Nephron progenitor cell (in vitro differentiated cells): ENCODE measurements around the gene ZNF692.
"Not testable (repeated sequence)": the region's sequence is repeated elsewhere in the genome, so short reads cannot be mapped to it uniquely, and the experiment has no call there.

Experiments used
- DNase-seq: peaks from one replicate; pipeline ENCODE4 v3.0.0; 2021
- H3K27ac Mint-ChIP-seq: 2 replicates; pipeline ENCODE4 v1.8.0; 2021; ENCODE audit warnings: mild to moderate bottlenecking, moderate library complexity, mixed read lengths
- H3K27me3 Mint-ChIP-seq: 2 replicates; pipeline ENCODE4 v1.8.0; 2021; ENCODE audit warnings: mild to moderate bottlenecking, low read depth, mixed read lengths; ENCODE audit not compliant: poor library complexity
- H3K36me3 Mint-ChIP-seq: 2 replicates; pipeline ENCODE4 v1.8.0; 2021; ENCODE audit warnings: low read depth, mixed read lengths
- H3K4me1 Mint-ChIP-seq: 2 replicates; pipeline ENCODE4 v1.8.0; 2021; ENCODE audit warnings: mixed read lengths
- H3K4me3 Mint-ChIP-seq: 2 replicates; pipeline ENCODE4 v1.8.0; 2021; ENCODE audit warnings: mild to moderate bottlenecking, moderate library complexity, mixed read lengths
- H3K9me3 Mint-ChIP-seq: 2 replicates; pipeline ENCODE4 v1.8.0; 2021; ENCODE audit warnings: mild to moderate bottlenecking, moderate library complexity, mixed read lengths
- TF ChIP-seq, protein P1 (sequence below): fragments of 200-600 bp; sonication (generic); IDR thresholded peaks from 2 replicates; pipeline ENCODE4 v1.5.0; 2021; ENCODE audit warnings: antibody characterized with exemption

The ZNF692 gene

DNA sequence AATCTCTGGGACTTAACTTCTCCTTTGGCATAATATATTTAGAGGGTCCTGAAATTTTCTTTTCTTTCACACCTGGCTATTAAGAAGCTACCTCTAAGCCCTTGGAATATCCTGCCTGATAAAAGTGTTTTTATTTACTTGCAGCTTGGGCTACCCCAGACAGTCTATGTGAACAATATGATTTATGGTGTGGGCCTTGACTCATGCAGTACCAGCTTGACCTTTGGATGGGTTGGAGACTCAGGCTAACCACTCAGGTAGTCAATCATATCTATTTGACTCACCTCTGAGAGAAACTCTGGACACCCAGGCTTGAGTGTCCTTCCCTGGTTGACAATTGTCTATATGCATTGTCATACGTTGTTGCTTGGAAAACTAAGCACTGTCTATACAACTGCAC lies 33.7 kb upstream of the ZNF692 start:
- TF ChIP-seq, protein P1, sequence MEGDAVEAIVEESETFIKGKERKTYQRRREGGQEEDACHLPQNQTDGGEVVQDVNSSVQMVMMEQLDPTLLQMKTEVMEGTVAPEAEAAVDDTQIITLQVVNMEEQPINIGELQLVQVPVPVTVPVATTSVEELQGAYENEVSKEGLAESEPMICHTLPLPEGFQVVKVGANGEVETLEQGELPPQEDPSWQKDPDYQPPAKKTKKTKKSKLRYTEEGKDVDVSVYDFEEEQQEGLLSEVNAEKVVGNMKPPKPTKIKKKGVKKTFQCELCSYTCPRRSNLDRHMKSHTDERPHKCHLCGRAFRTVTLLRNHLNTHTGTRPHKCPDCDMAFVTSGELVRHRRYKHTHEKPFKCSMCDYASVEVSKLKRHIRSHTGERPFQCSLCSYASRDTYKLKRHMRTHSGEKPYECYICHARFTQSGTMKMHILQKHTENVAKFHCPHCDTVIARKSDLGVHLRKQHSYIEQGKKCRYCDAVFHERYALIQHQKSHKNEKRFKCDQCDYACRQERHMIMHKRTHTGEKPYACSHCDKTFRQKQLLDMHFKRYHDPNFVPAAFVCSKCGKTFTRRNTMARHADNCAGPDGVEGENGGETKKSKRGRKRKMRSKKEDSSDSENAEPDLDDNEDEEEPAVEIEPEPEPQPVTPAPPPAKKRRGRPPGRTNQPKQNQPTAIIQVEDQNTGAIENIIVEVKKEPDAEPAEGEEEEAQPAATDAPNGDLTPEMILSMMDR: no peak
- Mint-ChIP-seq H3K4me3 (no peak overlapping the region), H3K27ac (no peak overlapping the region), H3K9me3 (no peaks in the 10 kb centered on the region), H3K36me3 (no peaks in the 10 kb centered on the region), H3K27me3 (no peaks in the 10 kb centered on the region), H3K4me1 (peaks cover 29% of the 10 kb centered on the region)
- no peak for DNase-seq

DNA sequence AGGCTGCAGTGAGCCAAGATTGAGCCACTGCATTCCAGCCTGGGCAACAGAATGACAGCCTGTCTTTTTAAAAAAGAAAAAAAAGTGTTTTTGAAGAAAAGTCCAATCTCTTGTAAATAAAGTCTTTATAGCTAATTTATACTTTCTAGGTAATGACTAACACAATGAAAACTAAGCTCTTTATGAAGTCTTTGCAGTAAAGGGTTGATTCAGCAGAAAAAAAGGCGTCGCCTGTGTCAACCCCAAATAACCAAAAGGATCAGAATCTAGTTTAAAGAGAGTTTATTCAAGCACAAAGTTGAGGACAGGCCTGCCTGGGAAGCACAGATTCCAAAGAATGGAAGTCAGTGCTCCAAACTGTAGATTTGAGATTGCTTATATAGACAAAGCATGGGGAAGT lies 32.9 kb upstream of the ZNF692 start:
- Mint-ChIP-seq H3K27ac (no peak overlapping the region), H3K36me3 (no peaks in the 10 kb centered on the region), H3K4me1 (peaks cover 25% of the 10 kb centered on the region), H3K4me3 (no peak overlapping the region), H3K27me3 (no peaks in the 10 kb centered on the region), H3K9me3 (no peaks in the 10 kb centered on the region)
- DNase-seq: no peak
- TF ChIP-seq, protein P1: no peak

DNA sequence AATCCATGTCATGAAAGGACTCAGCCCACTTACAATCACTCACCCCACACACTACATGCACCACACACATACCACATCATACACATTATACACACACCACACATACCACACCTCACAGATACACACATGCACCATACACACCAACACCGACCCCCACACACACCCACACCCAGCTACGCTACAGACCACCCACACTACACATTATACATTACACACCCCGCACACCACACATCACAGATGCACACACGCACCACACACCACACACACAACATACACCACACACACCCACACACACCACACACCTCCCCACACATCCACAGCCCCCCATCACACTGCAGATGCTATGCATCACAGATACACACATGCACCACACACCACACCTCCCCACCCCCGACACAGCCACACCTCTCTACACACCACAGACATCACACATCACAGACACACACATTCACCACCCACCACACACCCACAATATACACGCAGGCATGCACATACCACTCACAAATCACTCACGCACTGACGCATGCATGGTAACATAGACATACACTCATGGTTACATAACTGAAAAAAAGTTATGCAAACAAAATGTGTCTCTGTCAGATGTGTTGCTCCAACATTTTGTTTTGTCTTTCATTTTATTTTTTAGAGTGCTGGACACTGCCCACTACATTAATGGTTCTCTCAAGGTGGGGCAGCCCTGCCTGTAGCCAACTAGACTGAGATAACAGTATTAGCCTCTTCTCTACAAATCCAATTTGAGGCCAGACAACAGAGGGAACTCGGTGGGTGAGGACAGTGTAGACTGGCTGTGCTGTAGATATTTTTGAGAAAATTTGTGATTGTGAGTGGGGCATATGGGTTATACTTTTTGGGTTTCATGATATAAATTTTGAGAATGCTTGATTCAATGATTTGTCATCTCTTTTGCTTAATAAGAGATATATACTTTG lies 31.9 kb upstream of the ZNF692 start:
- H3K9me3 Mint-ChIP-seq: no peaks in the 10 kb centered on the region
- no peak overlapping the region for H3K27ac Mint-ChIP-seq
- TF ChIP-seq, protein P1: no peak
- peaks cover 34% of the 10 kb centered on the region for H3K4me1 Mint-ChIP-seq
- no peak overlapping the region for H3K4me3 Mint-ChIP-seq
- no peak for DNase-seq
- no peaks in the 10 kb centered on the region for H3K36me3 Mint-ChIP-seq
- no peaks in the 10 kb centered on the region for H3K27me3 Mint-ChIP-seq

DNA sequence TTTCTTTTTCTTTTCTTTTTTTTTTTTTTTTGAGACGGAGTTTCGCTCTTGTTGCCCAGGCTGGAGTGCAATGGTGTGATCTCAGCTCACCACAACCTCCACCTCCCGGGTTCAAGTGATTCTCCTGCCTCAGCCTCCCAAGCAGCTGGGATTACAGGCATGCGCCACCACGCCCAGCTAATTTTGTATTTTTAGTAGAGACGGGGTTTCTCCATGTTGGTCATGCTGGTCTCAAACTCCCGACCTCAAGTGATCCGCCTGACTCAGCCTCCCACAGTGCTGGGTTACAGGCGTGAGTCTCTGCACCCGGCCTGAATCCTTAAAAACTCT lies 31.0 kb upstream of the ZNF692 start:
- H3K36me3 Mint-ChIP-seq: not testable (repeated sequence)

DNA sequence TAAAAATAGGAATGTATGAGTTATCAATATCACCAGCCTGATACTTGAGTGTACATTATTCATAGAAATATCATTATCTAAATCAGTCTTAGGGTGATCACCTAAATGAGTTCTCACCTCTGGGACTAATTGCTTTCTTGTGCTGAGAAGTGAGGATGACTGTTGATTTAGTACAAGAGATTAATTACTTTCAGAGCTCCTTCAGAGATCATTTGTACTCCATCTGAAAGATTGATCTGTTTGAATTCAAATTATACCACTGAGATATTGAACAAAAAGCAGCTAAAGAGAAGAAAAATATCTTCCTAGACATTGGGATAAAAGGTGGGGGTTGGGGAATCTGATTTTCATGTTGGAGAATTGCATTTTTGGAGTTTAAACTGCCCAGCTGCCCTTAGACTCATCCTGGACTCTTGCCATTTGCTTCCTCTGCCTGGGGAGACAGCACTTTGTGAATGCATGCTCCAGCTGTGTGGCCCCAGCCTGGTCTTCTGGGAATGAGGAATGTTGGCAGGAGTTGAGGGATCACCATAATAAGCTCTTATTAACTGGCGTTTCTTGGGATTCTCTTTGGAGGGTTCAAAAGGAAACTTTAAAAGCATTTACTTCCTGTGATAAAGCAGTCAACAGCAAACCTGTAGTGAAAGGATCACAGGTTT lies 27.5 kb upstream of the ZNF692 start:
- Mint-ChIP-seq H3K36me3 (no peaks in the 10 kb centered on the region), H3K4me1 (peaks cover 39% of the 10 kb centered on the region), H3K27me3 (peaks cover 3% of the 10 kb centered on the region), H3K27ac (peak overlapping the region; percentile 87), H3K4me3 (no peak overlapping the region), H3K9me3 (peaks cover 4% of the 10 kb centered on the region)
- DNase-seq: no peak
- TF ChIP-seq, protein P1: no peak

More for the DNA sequence above, 31.0 kb upstream of the ZNF692 start:
- not testable (repeated sequence) for DNase-seq, H3K27ac Mint-ChIP-seq, H3K27me3 Mint-ChIP-seq, H3K4me3 Mint-ChIP-seq, H3K9me3 Mint-ChIP-seq
- peaks cover 40% of the 10 kb centered on the region for H3K4me1 Mint-ChIP-seq

DNA sequence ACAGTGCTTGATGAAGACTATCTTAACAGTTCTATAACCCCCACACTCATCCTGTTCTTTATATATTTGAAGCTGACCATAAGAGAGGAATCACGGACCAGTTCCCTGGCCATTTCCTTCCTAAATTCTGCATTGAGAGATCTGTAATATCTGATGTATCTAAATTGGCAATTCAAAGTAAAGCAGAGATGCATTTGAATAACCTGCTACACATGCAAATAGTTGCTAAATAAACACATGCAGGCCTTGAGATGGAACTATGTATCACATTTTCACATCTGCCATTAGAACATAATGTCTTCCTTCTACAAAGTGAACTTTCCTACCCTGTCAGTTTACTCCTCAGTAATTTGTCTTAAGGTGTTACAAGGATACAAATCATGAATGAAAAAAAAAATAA lies 26.8 kb upstream of the ZNF692 start:
- H3K27ac Mint-ChIP-seq: no peak overlapping the region
- H3K4me3 Mint-ChIP-seq: no peak overlapping the region
- H3K36me3 Mint-ChIP-seq: no peaks in the 10 kb centered on the region
- H3K4me1 Mint-ChIP-seq: peaks cover 34% of the 10 kb centered on the region
- peaks cover 3% of the 10 kb centered on the region for H3K27me3 Mint-ChIP-seq
- DNase-seq: no peak
- TF ChIP-seq, protein P1: no peak
- H3K9me3 Mint-ChIP-seq: peaks cover 4% of the 10 kb centered on the region
